ENCODE data around the gene MICA.
"Not testable (repeated sequence)": the region's sequence is repeated elsewhere in the genome, so short reads cannot be mapped to it uniquely, and the experiment has no call there.

The MICA gene

DNA sequence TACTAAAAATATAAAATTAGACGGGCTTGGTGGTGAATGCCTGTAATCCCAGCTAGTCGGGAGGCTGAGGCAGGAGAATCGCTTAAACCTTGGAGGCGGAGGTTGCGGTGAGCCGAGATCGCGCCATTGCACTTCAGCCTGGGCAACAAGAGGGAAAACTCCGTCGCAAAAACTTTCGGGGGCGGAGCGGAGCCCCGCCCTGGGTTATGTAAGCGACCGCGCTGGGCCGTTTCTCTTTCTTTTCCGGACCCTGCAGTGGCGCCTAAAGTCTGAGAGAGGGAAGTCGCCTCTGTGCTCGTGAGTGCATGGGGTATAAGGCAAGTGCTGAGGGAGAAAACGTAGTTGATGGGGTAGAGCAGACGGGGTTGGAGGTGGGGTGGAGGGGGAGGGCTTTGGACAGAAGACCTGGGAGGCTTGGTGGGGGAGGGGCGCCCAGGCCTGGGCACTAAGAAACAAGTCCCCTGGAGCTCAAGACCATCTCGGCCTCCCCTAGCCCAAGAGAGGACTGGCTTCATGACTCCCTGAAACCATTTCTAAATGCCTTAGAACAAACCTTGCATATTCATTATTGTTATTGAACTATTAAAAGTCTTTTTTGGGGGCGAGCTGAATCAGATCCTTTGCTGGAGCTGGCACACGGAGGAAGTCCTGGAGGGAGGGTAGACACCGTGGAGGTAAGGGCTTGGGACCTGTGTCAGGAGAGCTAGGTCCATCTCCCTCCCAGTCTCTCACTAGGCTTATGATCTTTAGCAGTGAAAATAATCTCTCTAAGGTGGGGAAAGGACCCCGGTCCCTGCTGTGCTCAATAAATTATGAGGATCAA lies 2.7 kb upstream of the MICA start:
- no peak for DNase-seq (ENCODE audit: extremely low read depth, low read depth)
- H3K4me3 ChIP-seq (replicated peaks; ENCODE audit: low read depth, low read length): peak overlapping the region; percentile 62
- TF ChIP-seq, protein P1, sequence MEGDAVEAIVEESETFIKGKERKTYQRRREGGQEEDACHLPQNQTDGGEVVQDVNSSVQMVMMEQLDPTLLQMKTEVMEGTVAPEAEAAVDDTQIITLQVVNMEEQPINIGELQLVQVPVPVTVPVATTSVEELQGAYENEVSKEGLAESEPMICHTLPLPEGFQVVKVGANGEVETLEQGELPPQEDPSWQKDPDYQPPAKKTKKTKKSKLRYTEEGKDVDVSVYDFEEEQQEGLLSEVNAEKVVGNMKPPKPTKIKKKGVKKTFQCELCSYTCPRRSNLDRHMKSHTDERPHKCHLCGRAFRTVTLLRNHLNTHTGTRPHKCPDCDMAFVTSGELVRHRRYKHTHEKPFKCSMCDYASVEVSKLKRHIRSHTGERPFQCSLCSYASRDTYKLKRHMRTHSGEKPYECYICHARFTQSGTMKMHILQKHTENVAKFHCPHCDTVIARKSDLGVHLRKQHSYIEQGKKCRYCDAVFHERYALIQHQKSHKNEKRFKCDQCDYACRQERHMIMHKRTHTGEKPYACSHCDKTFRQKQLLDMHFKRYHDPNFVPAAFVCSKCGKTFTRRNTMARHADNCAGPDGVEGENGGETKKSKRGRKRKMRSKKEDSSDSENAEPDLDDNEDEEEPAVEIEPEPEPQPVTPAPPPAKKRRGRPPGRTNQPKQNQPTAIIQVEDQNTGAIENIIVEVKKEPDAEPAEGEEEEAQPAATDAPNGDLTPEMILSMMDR (IDR thresholded peaks at IDR 0.05; ENCODE audit: low read depth, low read length, missing control alignments): no peak

DNA sequence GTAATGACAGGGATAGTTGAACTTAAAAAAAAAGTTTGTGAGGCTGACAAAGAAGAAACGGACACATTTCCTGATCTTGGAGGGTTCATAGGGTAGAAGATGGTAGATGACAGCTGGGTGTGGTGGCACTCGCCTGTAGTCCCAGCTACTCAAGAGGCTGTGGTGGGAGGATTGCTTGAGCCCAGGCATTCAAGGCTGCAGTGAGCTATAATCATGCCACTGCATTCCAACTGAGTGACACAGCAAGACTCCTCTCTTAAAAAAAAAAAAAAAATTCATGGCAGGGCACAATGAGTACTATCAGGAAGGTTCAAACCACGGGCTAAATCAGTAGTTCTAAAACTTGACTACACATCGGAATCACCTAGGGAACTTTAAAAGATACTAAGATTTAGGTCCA lies 2.0 kb upstream of the MICA start:
- TF ChIP-seq, protein P1 (IDR thresholded peaks at IDR 0.05; ENCODE audit: low read depth, low read length, missing control alignments): no peak
- no peak for DNase-seq (ENCODE audit: extremely low read depth, low read depth)
- peak overlapping the region; percentile 62 for H3K4me3 ChIP-seq (replicated peaks; ENCODE audit: low read depth, low read length)

DNA sequence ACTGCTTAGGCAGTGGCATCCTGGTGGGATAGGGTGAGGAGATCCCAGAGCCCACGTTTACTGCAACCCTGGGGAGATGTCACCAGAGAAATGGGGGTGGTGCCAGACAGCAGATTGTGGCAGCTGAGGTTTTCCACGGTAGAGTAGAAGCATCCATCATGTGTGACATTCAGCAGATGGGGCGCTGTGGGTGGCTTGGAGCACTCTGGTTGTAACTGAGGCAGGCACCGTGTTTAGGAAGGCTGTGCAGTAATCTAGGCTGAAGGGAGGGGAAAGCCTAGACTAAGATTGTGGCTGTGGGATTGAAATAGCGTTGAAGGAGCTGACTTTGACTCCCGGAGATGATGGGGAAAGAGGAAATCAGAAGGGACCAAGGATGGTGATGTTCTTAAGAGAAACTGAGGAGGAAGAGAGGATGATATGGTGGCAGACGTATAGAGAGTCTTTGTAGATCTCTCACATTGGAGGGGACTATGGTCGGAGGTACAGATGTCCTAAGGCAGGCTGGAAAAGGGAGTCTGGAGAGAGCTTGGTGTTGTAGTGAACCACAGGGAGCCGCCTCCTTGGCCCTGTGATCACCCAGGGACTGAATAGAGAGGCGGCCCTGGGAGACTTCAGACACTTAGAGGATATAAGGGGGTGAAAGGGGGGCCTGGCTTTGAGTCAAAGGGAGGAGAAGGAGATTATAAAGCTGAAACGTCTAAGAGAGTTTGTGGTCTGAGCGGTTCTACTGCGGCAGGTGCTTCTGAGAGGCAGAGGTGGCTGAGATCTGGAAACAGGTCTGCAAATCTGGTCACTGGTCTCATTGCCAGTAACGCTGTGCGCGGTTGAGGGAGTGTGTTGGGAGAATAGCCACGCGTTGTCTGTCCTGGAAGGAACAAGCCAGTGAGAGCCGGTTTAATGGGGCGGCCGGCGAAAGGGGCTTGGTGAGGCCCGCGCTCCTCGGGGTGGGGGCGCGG lies 792 bp upstream of the MICA start:
- DNase-seq (ENCODE audit: extremely low read depth, low read depth): no peak
- peak overlapping the region; percentile 62 for H3K4me3 ChIP-seq (replicated peaks; ENCODE audit: low read depth, low read length)
- TF ChIP-seq, protein P1 (IDR thresholded peaks at IDR 0.05; ENCODE audit: low read depth, low read length, missing control alignments): no peak

DNA sequence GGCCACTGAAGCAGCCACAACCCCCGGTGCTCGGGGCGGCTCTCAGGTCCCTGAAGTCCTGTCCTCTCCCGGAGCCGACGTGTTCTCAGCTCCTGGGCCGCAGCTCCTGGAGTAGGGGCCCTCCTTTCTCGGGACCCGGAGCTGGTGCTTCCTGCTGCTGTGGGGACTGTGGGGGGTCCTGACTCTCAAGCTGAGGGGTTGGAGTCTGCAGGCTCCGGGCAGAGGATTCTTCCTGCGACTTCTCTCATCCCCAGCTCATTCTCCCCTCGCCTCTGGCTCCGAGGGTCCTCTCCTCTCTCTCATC lies 618 bp downstream of the MICA start:
- peak overlapping the region; percentile 62 for H3K4me3 ChIP-seq (replicated peaks; ENCODE audit: low read depth, low read length)
- DNase-seq (ENCODE audit: extremely low read depth, low read depth): not testable (repeated sequence)

DNA sequence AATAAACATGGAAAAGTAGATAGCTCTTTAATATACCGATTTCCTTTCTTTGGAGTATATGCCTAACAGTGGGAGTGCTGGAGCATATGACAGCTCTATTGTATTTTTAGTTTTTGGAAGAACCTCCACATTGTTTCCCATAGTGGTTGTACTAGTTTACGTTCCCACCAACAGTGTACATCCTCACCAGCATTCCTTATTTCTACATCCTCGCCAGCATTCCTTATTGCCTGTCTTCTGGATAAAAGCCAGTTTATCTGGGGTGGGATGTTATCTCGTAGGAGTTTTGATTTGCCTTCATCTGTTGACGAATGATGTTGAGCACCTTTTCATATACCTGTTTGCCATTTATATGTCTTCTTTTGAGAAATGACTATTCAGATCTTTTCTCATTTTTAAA lies 2.6 kb downstream of the MICA start:
- no peak overlapping the region for H3K4me3 ChIP-seq (replicated peaks; ENCODE audit: low read depth, low read length)
- no peak for DNase-seq (ENCODE audit: extremely low read depth, low read depth)
- TF ChIP-seq, protein P1 (IDR thresholded peaks at IDR 0.05; ENCODE audit: low read depth, low read length, missing control alignments): no peak

DNA sequence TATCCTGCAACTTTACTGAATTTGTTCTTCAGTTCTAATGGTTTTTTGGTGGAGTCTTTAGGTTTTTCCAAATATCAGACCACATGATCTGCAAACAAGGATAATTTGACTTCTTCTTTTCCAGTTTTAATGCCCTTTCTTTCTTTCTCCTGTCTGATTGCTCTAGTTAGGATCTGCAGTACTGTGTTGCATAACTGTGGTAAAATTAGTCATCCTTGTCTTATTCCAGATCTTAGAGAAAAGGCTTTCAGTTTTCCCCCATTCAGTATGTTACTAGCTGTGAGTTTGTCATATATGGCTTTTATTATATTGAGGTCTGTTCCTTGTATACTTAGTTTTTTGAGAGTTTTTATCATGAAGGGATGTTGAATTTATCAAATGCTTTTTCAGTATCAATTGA lies 4.3 kb downstream of the MICA start:
- DNase-seq (ENCODE audit: extremely low read depth, low read depth): no peak
- TF ChIP-seq, protein P1 (IDR thresholded peaks at IDR 0.05; ENCODE audit: low read depth, low read length, missing control alignments): no peak
- H3K4me3 ChIP-seq (replicated peaks; ENCODE audit: low read depth, low read length): no peak overlapping the region

DNA sequence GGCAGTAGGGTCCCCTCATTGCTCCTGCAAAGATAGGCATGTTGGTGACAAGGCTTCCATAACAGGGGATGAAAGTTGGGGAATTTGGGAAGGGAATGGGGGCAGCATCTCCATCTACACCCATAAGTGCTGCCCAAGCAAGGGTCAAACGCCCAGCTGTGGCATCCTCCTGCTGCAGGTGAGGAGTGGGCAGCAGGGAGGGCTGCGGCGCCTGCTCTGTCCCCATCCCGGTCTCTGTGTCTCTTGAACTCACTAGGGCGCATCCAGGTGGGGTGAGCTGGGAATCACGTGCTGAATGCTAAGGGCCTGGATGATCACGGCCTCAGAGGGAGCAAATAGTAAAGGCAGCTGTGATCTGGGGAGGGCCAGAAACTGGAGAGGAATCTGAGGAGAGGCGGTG lies 9.1 kb downstream of the MICA start:
- TF ChIP-seq, protein P1 (IDR thresholded peaks at IDR 0.05; ENCODE audit: low read depth, low read length, missing control alignments): no peak

DNA sequence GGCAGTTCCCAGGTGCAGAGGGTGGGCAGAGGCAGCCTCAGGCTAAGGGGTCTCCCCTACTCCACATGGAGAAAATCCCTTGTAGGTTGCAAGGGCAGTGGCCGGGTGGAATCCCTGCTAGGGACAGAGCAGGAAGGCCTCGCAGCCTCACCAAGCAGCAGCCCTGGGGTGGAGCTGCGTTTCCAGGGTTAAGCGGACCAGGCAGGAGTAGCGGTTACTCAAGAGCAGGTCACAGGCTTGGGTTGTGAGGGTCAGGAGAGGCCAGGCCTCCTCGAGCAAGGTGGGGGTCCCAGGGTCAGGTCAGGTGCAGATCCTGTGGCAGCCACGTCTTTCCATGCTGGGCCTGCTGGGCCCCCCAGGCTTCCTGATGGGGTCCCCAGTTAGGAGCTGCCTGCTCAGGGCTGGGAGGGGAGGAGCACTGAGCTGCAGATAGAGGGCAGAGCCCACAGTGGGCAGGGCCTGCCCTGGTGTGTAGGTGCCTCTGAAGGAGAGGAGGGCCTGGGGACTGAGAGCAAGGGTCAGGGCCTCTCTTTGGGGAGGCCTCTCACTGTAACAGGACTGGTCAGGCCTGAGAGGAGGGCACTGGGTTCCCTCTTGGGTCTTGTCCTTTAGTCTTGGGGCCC lies 10.9 kb downstream of the MICA start:
- H3K4me3 ChIP-seq (replicated peaks; ENCODE audit: low read depth, low read length); DNase-seq (ENCODE audit: extremely low read depth, low read depth): not testable (repeated sequence)

More for the DNA sequence above, 9.1 kb downstream of the MICA start:
- DNase-seq (ENCODE audit: extremely low read depth, low read depth): no peak
- no peak overlapping the region for H3K4me3 ChIP-seq (replicated peaks; ENCODE audit: low read depth, low read length)

Measured in HFF-Myc (cell line).